Loucy (cell line): ENCODE results near the gene CTU2.

Source experiments
- H2AFZ ChIP-seq: fragments of 200-600 bp; sonication (generic); 2 replicates; pipeline ENCODE4 v1.6.0; 2016; ENCODE audit warnings: antibody characterized with exemption, mild to moderate bottlenecking, low read length, moderate library complexity
- H3F3A ChIP-seq: fragments of 200-600 bp; 2 replicates; pipeline ENCODE4 v1.6.0; 2016; ENCODE audit warnings: antibody characterized with exemption, low read depth, mild to moderate bottlenecking
- H3K27me3 ChIP-seq: fragments of 200-600 bp; sonication (generic); 2 replicates; pipeline ENCODE4 v1.6.1; 2014; ENCODE audit warnings: low read length, mild to moderate bottlenecking; ENCODE audit not compliant: insufficient read depth, poor library complexity, severe bottlenecking
- H3K36me3 ChIP-seq: fragments of 200-600 bp; sonication (generic); 2 replicates; pipeline ENCODE4 v1.6.1; 2016; ENCODE audit warnings: low read length; ENCODE audit not compliant: insufficient read depth
- H3K4me1 ChIP-seq: fragments of 200-600 bp; sonication (generic); 2 replicates; pipeline ENCODE4 v1.5.1; 2014; ENCODE audit warnings: low read length, mild to moderate bottlenecking; ENCODE audit not compliant: insufficient read depth, poor library complexity, severe bottlenecking
- H3K4me2 ChIP-seq: fragments of 200-600 bp; sonication (generic); 2 replicates; pipeline ENCODE4 v1.6.0; 2014; ENCODE audit warnings: antibody characterized with exemption, low read length, low read depth, mild to moderate bottlenecking; ENCODE audit not compliant: poor library complexity, severe bottlenecking
- H3K4me3 ChIP-seq: fragments of 200-600 bp; sonication (generic); 2 replicates; pipeline ENCODE4 v1.5.1; 2014; ENCODE audit warnings: low read length, mild to moderate bottlenecking, mixed read lengths; ENCODE audit not compliant: poor library complexity, severe bottlenecking
- H3K79me2 ChIP-seq: fragments of 200-600 bp; sonication (generic); 2 replicates; pipeline ENCODE4 v1.6.1; 2014; ENCODE audit warnings: low read length; ENCODE audit not compliant: insufficient read depth
- H3K9ac ChIP-seq: fragments of 200-600 bp; sonication (generic); 2 replicates; pipeline ENCODE4 v1.6.0; 2014; ENCODE audit warnings: mild to moderate bottlenecking, low read depth, low read length, moderate library complexity; ENCODE audit not compliant: poor library complexity, severe bottlenecking
- H3K9me2 ChIP-seq: fragments of 200-600 bp; sonication (generic); replicated peaks from 2 replicates; pipeline ENCODE4 v1.6.1; 2016; ENCODE audit warnings: low read depth, low read length, mixed read lengths
- H3K9me3 ChIP-seq: fragments of 200-600 bp; sonication (generic); 2 replicates; pipeline ENCODE4 v1.6.1; 2014; ENCODE audit warnings: mild to moderate bottlenecking, antibody characterized with exemption, low read length, low read depth; ENCODE audit not compliant: insufficient read depth
- H4K20me1 ChIP-seq: fragments of 200-600 bp; sonication (generic); 2 replicates; pipeline ENCODE4 v1.6.0; 2014; ENCODE audit warnings: antibody characterized with exemption, low read length, mild to moderate bottlenecking; ENCODE audit not compliant: insufficient read depth, poor library complexity, severe bottlenecking
- EZH2phosphoT487 ChIP-seq: fragments of 200-600 bp; IDR thresholded peaks from 2 replicates; pipeline ENCODE4 v1.6.1; 2018; ENCODE audit warnings: antibody characterized with exemption, mild to moderate bottlenecking, moderate library complexity, borderline replicate concordance
- TF ChIP-seq, protein P1 (sequence below): fragments of 200-600 bp; sonication (generic); conservative IDR thresholded peaks from 2 replicates; pipeline ENCODE4 v1.5.1; 2014; ENCODE audit warnings: mild to moderate bottlenecking, antibody characterized with exemption, low read length

Gene CTU2

DNA sequence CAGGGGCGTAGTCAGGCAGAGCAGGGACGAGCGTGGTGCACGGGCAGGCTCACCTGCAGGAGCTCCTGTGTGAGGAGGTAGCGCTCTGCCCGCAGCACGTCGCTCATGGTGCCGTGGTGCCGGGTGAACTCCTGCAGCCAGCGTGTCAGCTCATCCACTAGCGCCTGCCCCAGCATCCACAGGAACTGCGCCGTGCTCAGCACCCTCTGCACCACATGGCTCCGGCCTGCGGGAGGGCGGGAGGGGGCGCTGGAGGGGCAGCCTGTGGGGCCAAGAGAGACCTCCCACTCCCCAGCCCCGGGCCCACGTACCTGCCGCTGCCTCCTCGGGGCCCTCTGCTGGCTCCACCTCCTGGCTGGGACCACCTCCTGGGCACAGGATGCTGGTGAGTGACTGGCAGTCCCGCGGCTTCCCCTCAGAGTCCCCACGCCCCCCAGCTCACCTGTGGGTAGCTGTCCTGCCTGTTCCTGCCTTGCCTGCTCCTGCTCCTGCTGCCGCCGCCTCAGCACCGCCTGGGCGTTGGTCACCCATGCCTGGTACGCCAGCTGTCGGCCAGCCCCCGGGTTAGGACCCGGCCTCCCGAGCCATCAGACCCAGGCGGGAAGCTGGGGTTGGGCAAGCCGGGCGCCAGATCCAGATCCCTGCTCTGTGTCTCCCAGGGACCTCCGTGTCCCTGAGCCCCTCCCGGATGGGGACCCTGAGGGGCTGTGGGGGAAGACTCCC, 16.6 kb downstream of the CTU2 start:
- Histone ChIP-seq H3K4me3 (no peak overlapping the region), H2AFZ (no peak overlapping the region), H3K9ac (no peak overlapping the region), H3K4me1 (no peaks in the 10 kb centered on the region), H3K27me3 (no peaks in the 10 kb centered on the region), H3K36me3 (peaks cover 39% of the 10 kb centered on the region; the same call in 1 of the 2 replicates), H3K79me2 (no peaks in the 10 kb centered on the region), H3K9me2 (no peaks in the 10 kb centered on the region), H3K9me3 (no peaks in the 10 kb centered on the region), H4K20me1 (no peaks in the 10 kb centered on the region), H3F3A (no peaks in the 10 kb centered on the region), H3K4me2 (no peak overlapping the region)
- no peak for TF ChIP-seq EZH2phosphoT487
- TF ChIP-seq, protein P1, sequence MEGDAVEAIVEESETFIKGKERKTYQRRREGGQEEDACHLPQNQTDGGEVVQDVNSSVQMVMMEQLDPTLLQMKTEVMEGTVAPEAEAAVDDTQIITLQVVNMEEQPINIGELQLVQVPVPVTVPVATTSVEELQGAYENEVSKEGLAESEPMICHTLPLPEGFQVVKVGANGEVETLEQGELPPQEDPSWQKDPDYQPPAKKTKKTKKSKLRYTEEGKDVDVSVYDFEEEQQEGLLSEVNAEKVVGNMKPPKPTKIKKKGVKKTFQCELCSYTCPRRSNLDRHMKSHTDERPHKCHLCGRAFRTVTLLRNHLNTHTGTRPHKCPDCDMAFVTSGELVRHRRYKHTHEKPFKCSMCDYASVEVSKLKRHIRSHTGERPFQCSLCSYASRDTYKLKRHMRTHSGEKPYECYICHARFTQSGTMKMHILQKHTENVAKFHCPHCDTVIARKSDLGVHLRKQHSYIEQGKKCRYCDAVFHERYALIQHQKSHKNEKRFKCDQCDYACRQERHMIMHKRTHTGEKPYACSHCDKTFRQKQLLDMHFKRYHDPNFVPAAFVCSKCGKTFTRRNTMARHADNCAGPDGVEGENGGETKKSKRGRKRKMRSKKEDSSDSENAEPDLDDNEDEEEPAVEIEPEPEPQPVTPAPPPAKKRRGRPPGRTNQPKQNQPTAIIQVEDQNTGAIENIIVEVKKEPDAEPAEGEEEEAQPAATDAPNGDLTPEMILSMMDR: no peak

DNA sequence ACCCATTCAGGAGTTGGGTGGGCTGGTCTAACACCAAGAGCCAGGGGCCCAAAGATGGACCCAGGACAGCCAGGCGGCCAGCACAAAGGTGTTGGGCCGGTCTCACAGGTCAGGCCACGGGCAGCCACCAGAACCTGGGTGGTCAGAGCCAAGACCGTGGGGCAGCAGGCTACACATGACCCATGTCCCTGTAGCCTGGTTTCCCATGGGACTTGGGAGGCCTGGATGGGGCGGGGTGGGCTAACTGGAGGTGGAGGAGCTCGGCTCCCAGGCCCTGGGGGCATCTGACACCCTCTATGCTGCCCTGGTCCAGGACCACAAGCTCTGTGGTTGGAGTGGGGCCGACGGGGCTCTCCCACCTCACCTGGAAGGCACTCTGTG, 17.2 kb downstream of the CTU2 start:
- H4K20me1 ChIP-seq: no peaks in the 10 kb centered on the region
- H3K4me2 ChIP-seq: no peak overlapping the region
- H2AFZ ChIP-seq: no peak overlapping the region
- no peaks in the 10 kb centered on the region for H3F3A ChIP-seq
- no peaks in the 10 kb centered on the region for H3K4me1 ChIP-seq
- H3K9me2 ChIP-seq: no peaks in the 10 kb centered on the region
- H3K79me2 ChIP-seq: no peaks in the 10 kb centered on the region
- H3K9ac ChIP-seq: no peak overlapping the region
- peaks cover 39% of the 10 kb centered on the region; the same call in 1 of the 2 replicates for H3K36me3 ChIP-seq
- no peaks in the 10 kb centered on the region for H3K27me3 ChIP-seq
- H3K9me3 ChIP-seq: no peaks in the 10 kb centered on the region
- TF ChIP-seq, protein P1: no peak
- TF ChIP-seq EZH2phosphoT487: no peak
- no peak overlapping the region for H3K4me3 ChIP-seq

DNA sequence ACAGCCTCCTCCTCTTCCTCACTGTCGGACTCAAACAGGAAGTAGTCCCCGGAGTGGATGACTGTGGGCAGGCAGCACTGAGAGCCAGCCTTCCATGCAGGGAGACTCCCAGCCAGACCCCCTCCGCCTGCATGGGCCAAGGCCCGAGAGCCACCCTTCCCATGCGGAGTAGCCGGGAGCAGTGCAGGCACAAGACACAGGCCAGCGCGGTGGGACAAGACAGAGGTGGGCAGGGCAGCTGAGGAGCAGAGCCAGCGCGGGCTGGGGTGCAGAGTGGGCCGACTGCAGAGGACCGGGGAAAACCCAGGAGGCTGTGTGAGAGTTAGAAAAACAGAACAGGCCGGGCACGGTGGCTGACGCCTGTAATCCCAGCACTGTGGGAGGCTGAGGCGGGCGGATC, 17.6 kb downstream of the CTU2 start:
- H2AFZ ChIP-seq: no peak overlapping the region
- H3K4me2 ChIP-seq: no peak overlapping the region
- H3K9ac ChIP-seq: no peak overlapping the region
- no peak for TF ChIP-seq EZH2phosphoT487
- TF ChIP-seq, protein P1: no peak
- no peaks in the 10 kb centered on the region for H3K4me1 ChIP-seq
- peaks cover 38% of the 10 kb centered on the region; the same call in 1 of the 2 replicates for H3K36me3 ChIP-seq
- H4K20me1 ChIP-seq: no peaks in the 10 kb centered on the region
- H3F3A ChIP-seq: no peaks in the 10 kb centered on the region
- no peaks in the 10 kb centered on the region for H3K9me3 ChIP-seq
- no peak overlapping the region for H3K4me3 ChIP-seq
- no peaks in the 10 kb centered on the region for H3K79me2 ChIP-seq
- H3K27me3 ChIP-seq: no peaks in the 10 kb centered on the region
- no peaks in the 10 kb centered on the region for H3K9me2 ChIP-seq
